ENCODE data around the gene SPINDOC.
"Not testable (repeated sequence)": the region's sequence is repeated elsewhere in the genome, so short reads cannot be mapped to it uniquely, and the experiment has no call there.

SPINDOC gene

GRCh38 chr11:63854696-63855095 lies 41.4 kb downstream of the SPINDOC start:
- no peak for DNase-seq (ENCODE audit: low read depth, low spot score)

- no peak for DNase-seq (ENCODE audit: low read depth, low spot score)
These were observed 42.7 kb downstream of the SPINDOC start for GRCh38 chr11:63855975-63856374.

GRCh38 chr11:63858628-63859550 lies 45.6 kb downstream of the SPINDOC start:
- no peak for DNase-seq (ENCODE audit: low read depth, low spot score)

- no peak for DNase-seq (ENCODE audit: low read depth, low spot score)
These were observed 49.7 kb downstream of the SPINDOC start for GRCh38 chr11:63862923-63863322.

GRCh38 chr11:63863620-63864019 lies 50.4 kb downstream of the SPINDOC start:
- not testable (repeated sequence) for DNase-seq (ENCODE audit: low read depth, low spot score)

GRCh38 chr11:63866211-63866610 lies 53.0 kb downstream of the SPINDOC start:
- DNase-seq (ENCODE audit: low read depth, low spot score): no peak

GRCh38 chr11:63867511-63867910 lies 54.3 kb downstream of the SPINDOC start:
- DNase-seq (ENCODE audit: low read depth, low spot score): no peak

- DNase-seq (ENCODE audit: low read depth, low spot score): no peak
These were observed 55.3 kb downstream of the SPINDOC start for GRCh38 chr11:63868399-63869064.

GRCh38 chr11:63869171-63869591 lies 55.9 kb downstream of the SPINDOC start:
- no peak for DNase-seq (ENCODE audit: low read depth, low spot score)

- no peak for DNase-seq (ENCODE audit: low read depth, low spot score)
These were observed 56.4 kb downstream of the SPINDOC start for GRCh38 chr11:63869683-63870082.

- no peak for DNase-seq (ENCODE audit: low read depth, low spot score)
These were observed 57.3 kb downstream of the SPINDOC start for GRCh38 chr11:63870351-63871140.

- no peak for DNase-seq (ENCODE audit: low read depth, low spot score)
These were observed 58.9 kb downstream of the SPINDOC start for GRCh38 chr11:63871962-63872799.

GRCh38 chr11:63872800-63873197 lies 59.5 kb downstream of the SPINDOC start:
- no peak for DNase-seq (ENCODE audit: low read depth, low spot score)

- DNase-seq (ENCODE audit: low read depth, low spot score): no peak
These were observed 60.1 kb downstream of the SPINDOC start for GRCh38 chr11:63873311-63873710.

GRCh38 chr11:63874511-63874910 lies 61.3 kb downstream of the SPINDOC start:
- no peak for DNase-seq (ENCODE audit: low read depth, low spot score)

- no peak for DNase-seq (ENCODE audit: low read depth, low spot score)
These were observed 62.3 kb downstream of the SPINDOC start for GRCh38 chr11:63875506-63876065.

- no peak for DNase-seq (ENCODE audit: low read depth, low spot score)
These were observed 63.4 kb downstream of the SPINDOC start for GRCh38 chr11:63876616-63877015.
